MCF 10A (cell line): ENCODE data around the gene HCLS1. TPM values are rescaled to one million over a fixed set of nuclear protein-coding genes. Genes with fewer than 3 reads are reported as not detected.

Experiments
- BruUV-seq: library from RNA; stranded (reverse); fragments of 400-500 nt; replicated peaks from 2 replicates; lab custom pipeline; 2021; lab: Mats Ljungman, UMichigan
- CTCF ChIA-PET: fragments of 300-600 bp; sonication (Branson Sonifier 250); formaldehyde crosslinking; extraction: SDS; loops from one replicate; lab custom pipeline; 2021; ENCODE audit warnings: antibody characterized with exemption, inconsistent platforms; lab: Yijun Ruan, JAX
- POLR2A ChIA-PET: fragments of 300-600, 350-650 bp; sonication (Branson Sonifier 250); formaldehyde crosslinking; extraction: SDS; loops from one replicate; lab custom pipeline; 2020; ENCODE audit warnings: antibody characterized with exemption, inconsistent platforms; lab: Yijun Ruan, JAX
- DNase-seq: peaks from one replicate; pipeline ENCODE4 v3.0.0-alpha.2; 2018; ENCODE audit not compliant: unreplicated experiment
- H3K27ac Mint-ChIP-seq: one replicate; pipeline ENCODE4 v1.8.0; 2022; ENCODE audit warnings: mild to moderate bottlenecking, low read depth, mixed read lengths; ENCODE audit not compliant: unreplicated experiment
- H3K27me3 Mint-ChIP-seq: one replicate; pipeline ENCODE4 v1.8.0; 2022; ENCODE audit warnings: mixed read lengths; ENCODE audit not compliant: insufficient read depth, unreplicated experiment
- H3K36me3 Mint-ChIP-seq: one replicate; pipeline ENCODE4 v1.8.0; 2022; ENCODE audit warnings: mild to moderate bottlenecking, moderate library complexity, mixed read lengths; ENCODE audit not compliant: insufficient read depth, unreplicated experiment
- H3K4me1 Mint-ChIP-seq: one replicate; pipeline ENCODE4 v1.8.0; 2022; ENCODE audit warnings: mixed read lengths; ENCODE audit not compliant: insufficient read depth, unreplicated experiment
- H3K4me3 Mint-ChIP-seq: one replicate; pipeline ENCODE4 v1.8.0; 2022; ENCODE audit warnings: mild to moderate bottlenecking, moderate library complexity, mixed read lengths; ENCODE audit not compliant: unreplicated experiment
- H3K9me3 Mint-ChIP-seq: one replicate; pipeline ENCODE4 v1.8.0; 2022; ENCODE audit warnings: mixed read lengths; ENCODE audit not compliant: unreplicated experiment
- CTCF ChIP-seq: fragments of 200-600 bp; IDR thresholded peaks from one replicate; pipeline ENCODE4 v1.8.0; 2022; ENCODE audit warnings: antibody characterized with exemption, mild to moderate bottlenecking; ENCODE audit not compliant: unreplicated experiment
- intact Hi-C: fragments of 100-400 bp; cut with micrococcal nuclease; formaldehyde crosslinking; loops from 2 replicates; pipeline ENCODE4 v1.14.1; 2022
- total RNA-seq: library from RNA; stranded (reverse); gene quantifications from 2 replicates; pipeline ENCODE4 v1.2.3, GENCODE V29; 2022

HCLS1 gene
- total RNA-seq, 1 experiment from 2014 or later, result 1.6 TPM

- Mint-ChIP-seq H3K27ac (no peak overlapping the region), H3K4me1 (no peaks in the 10 kb centered on the region), H3K4me3 (no peak overlapping the region), H3K36me3 (peaks cover 35% of the 10 kb centered on the region), H3K27me3 (no peaks in the 10 kb centered on the region), H3K9me3 (no peaks in the 10 kb centered on the region)
- CTCF ChIA-PET, result no interaction called here
- intact Hi-C loops, result no loop called here
- TF ChIP-seq CTCF, result no peak
- POLR2A ChIA-PET, result interaction anchor here (1.9 kb wide), 1 partner anchor 10 kb away, joined by 8 read pairs; no protein-coding TSS in a partner anchor
- DNase-seq, result no peak
- BruUV-seq, result no TSS peak
Observed at GRCh38 chr3:121659586-121659985, 1.1 kb downstream of the HCLS1 start.

- Mint-ChIP-seq H3K4me1 (no peaks in the 10 kb centered on the region), H3K27ac (no peak overlapping the region)
- CTCF ChIA-PET, result no interaction called here
Observed at GRCh38 chr3:121658716-121659435, 1.8 kb downstream of the HCLS1 start.

GRCh38 chr3:121654493-121655385 lies 6.0 kb downstream of the HCLS1 start:
- H3K9me3 Mint-ChIP-seq, result no peaks in the 10 kb centered on the region

More at GRCh38 chr3:121658716-121659435, 1.8 kb downstream of the HCLS1 start:
- DNase-seq, result no peak
- intact Hi-C loops, result no loop called here
- TF ChIP-seq CTCF, result no peak
- no TSS peak for BruUV-seq
- Mint-ChIP-seq H3K9me3 (no peaks in the 10 kb centered on the region), H3K36me3 (peaks cover 28% of the 10 kb centered on the region), H3K4me3 (no peak overlapping the region), H3K27me3 (no peaks in the 10 kb centered on the region)
- POLR2A ChIA-PET, result interaction anchor here (1.9 kb wide), 1 partner anchor 10 kb away, joined by 8 read pairs; no protein-coding TSS in a partner anchor

More at GRCh38 chr3:121654493-121655385, 6.0 kb downstream of the HCLS1 start:
- Mint-ChIP-seq H3K27ac (no peak overlapping the region), H3K4me3 (no peak overlapping the region), H3K27me3 (no peaks in the 10 kb centered on the region), H3K4me1 (peaks cover 8% of the 10 kb centered on the region), H3K36me3 (no peaks in the 10 kb centered on the region)
- TF ChIP-seq CTCF, result no peak
- BruUV-seq, result no TSS peak
- ChIA-PET POLR2A (interaction anchor here (0.6 kb wide), 1 partner anchor 108 kb away, joined by 3 read pairs; no protein-coding TSS in a partner anchor), CTCF (interaction anchor here (0.6 to 1.1 kb wide), 2 partner anchors 15 to 904 kb away, joined by 3 read pairs; no protein-coding TSS in a partner anchor)
- intact Hi-C loops, result no loop called here
- no peak for DNase-seq
